ENCODE data around the gene ME3.
"Not testable (repeated sequence)": the region's sequence is repeated elsewhere in the genome, so short reads cannot be mapped to it uniquely, and the experiment has no call there.

ME3 gene

DNA sequence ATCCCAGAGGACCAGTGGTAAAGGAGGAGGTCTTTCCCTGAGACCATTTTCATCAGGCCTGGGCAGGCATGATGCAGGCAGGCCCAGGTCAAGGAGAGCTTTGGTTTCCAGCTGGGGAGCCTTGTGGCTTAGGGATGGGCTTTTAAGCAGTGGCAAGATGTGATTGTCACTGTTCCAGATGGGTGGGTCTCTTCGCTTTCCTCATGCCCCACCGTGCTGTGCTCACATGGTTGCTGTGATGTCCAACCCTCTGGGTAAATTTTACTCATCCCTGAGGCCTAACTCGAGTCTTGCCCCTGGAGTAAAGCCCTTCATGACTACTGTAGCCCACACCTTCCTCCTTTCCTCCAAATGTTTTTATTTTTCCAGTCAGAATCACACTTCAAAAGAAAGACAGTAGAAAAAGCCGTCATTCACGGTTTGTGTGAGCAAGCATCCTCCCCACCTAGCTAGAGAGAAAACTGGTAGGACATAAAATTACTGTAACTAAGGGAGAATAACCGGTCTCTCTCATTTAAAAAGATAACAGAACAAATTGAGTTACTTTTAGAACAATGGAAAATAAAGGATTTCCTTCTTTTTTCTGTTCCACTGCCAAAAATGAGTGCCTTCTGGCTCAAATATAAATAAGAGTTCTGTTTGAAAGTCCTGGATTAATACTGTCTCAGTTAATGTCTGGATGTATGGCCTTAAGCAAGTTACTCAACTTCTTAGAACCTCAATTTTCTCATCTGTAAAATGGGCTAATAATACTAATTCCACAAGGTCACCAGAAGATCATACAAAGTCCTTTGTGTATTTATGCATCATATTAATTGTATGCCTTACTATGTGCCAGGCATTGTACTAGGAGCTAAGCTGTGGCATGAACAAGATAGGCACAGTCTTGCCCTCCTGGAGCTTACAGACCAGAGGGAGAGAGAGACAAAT is 84.9 kb downstream of the ME3 start:
- DNase-seq (ENCODE audit: low spot score): no peak

GRCh38 chr11:86586307-86586706 is 86.1 kb downstream of the ME3 start:
- DNase-seq (ENCODE audit: low spot score): no peak

DNA sequence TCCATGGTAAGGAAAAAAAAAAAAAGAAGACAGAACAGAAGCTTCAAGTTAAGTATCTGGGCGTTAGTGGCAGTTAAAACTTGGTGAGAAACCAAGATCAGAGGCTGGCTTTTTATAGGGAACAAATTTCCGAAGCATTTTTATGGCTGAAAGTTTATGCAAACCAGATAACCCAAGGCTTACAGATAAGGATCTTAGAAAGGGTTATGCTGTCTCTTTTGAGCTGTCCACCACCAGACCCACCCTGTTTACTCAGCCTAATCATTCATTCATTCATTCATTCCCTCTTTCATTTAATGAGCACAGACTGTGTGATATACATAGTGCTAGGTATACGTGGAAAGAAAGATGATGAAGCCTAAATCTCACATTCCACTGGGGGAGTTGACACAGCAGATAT is 89.5 kb downstream of the ME3 start:
- DNase-seq (ENCODE audit: low spot score): no peak

GRCh38 chr11:86580535-86580934 is 91.9 kb downstream of the ME3 start:
- DNase-seq (ENCODE audit: low spot score): no peak

DNA sequence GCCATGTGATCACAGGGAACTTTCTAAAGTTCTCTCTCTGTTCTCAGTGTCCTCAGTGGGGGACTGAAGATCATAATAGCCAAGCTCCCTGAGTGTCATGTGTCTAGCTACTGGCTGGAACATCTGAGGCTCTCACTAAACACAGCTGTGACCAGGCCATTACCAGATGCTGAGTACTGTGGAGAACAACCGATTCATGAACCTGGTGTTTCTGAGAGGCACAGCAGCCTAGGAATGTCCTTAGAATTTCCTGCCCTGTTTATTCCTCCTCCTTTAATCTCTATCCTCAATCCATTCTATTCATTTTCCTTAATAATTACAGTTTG is 93.0 kb downstream of the ME3 start:
- DNase-seq (ENCODE audit: low spot score): no peak

GRCh38 chr11:86578727-86579405 is 93.5 kb downstream of the ME3 start:
- DNase-seq (ENCODE audit: low spot score): no peak

DNA sequence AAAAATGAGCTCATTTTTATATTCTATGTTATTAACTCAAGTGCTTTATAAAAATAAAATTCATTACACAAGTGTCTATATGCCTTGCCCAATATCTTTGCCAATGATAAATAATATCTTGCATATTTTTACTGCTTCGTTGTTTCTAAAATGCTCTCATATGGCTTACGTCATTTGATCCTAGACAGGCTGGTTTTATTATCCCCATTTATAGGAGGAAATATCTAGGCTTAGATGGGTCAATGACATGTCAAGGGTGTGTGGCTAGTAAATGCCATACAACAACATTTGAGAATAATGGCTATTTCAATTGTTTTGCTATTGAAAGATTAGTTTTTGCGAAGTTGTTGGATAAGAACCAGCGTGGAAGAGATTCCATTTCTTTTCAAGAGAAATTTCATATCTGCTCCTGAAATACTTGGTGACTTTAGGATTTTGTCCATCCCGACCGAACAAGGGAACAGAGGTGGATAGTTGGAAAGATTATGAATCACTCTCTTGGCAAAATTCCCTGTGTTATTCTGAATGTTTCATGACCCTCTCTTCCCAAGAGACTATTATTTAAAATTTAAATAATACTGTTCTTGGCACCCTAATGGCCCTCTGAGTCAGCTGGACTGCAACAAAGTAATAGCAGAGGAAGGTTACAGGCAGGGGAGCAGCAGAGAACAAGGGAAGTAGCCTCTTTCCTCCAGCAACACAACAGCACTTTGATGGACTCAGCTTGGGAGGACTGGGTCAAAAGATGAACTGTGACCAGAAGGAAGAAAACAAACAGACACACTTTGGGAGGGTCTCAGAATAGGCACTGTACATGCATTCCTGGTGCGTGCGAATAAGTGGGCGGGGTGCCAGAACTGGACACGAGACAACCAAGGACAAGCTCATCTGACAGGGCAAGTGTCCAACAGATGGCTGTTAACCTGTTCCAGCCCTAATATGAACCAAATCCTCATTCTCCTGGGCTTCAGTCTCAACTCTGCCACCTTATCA is 94.5 kb downstream of the ME3 start:
- no peak for DNase-seq (ENCODE audit: low spot score)

DNA sequence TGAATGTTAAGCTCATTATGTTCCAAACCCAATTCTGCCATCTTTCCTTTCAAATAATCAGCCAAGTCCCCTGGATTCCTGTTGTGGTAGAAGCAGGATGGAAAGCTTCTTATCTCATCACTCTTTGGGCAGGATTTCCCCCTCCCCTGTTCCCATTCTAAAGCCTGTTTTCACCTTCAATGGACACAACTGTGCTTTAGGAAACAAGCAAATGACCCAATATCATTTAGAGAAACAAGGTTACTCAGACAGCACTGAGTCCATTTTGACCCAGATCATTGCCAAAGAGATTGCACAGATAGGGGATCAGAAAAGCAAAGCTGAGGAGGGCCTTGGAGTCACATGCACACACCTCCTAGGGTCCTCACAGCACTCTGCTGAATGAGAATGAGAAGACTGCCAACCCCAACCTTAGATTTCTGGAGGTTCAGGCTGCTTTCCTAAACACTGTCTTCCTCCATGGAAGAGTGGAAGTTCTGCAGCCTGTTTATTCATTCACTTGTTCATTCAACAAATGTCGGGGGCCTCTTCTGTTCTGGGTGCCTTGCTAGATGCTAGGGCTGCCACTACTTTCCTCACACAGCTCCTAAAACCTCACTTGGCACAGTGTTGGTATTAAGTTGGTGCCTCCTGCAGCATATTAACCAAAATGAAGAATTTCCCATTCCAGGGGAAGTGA is 95.3 kb downstream of the ME3 start:
- no peak for DNase-seq (ENCODE audit: low spot score)

GRCh38 chr11:86575927-86576326 is 96.5 kb downstream of the ME3 start:
- DNase-seq (ENCODE audit: low spot score): no peak

DNA sequence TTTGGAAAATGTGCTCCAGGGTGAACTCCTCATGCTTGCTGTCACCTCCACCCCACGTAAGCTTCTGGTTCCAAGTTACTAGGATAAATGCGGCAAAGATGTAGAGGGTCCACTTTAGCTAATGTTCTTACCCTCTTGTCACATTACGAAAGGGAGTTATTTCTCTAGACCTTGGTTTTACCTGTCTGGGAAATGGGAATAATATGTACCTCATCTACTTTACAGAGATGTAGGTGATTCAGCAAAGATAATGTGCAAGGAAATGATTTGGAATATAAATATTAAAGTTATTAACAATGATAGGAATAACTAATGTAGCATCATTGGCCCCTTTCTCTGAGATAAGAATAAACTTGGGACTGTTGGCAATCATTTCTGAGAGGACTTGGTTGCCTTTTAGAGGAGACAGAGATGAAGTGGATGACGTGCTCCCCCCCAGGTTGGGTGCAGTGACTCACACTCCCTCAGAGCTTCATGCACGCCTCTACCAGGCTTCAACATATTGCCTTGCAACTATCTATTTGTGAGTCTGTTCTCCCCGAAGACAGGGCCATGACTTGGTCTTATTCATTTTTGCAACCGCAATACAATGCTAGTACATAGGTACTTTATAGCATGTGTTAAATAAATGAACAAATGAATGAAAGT is 97.1 kb downstream of the ME3 start:
- no peak for DNase-seq (ENCODE audit: low spot score)

DNA sequence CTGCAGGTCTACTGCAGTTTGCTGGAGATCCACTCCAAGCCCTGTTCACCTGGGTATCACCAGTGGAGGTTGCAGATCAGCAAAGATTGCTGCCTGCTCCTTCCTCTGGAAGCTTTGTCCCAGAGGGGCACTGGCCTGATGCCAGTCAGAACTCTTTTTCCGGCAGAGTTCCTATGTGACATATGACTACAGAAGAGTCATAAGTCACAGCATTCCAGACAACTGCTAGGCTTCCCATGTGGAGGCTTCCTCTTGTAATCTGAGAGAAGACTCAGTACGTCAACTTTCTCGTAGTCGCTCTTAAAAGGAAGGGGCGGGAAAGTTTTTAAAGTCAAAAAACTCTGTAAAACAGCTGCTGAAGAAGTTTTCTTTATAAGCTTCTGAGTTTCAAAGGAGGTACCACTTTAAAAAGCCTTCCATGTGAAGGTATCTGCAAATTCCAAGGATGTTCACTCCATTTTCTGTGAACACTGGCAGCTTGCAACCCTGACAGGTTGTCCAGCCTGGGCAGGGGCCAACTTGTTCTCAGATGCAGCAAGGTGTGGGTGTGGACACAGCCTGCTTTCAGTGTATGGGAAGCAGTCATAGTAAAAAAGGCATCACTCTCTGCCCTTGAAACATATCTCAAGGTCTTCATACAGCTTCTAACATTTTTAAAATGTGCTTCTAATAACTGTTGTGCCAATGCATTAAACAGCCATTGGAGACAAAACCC is 97.8 kb downstream of the ME3 start:
- no peak for DNase-seq (ENCODE audit: low spot score)

GRCh38 chr11:86571273-86571948 is 101.0 kb downstream of the ME3 start:
- no peak for DNase-seq (ENCODE audit: low spot score)

GRCh38 chr11:86570451-86570850 is 102.0 kb downstream of the ME3 start:
- no peak for DNase-seq (ENCODE audit: low spot score)

GRCh38 chr11:86570020-86570419 is 102.4 kb downstream of the ME3 start:
- no peak for DNase-seq (ENCODE audit: low spot score)

DNA sequence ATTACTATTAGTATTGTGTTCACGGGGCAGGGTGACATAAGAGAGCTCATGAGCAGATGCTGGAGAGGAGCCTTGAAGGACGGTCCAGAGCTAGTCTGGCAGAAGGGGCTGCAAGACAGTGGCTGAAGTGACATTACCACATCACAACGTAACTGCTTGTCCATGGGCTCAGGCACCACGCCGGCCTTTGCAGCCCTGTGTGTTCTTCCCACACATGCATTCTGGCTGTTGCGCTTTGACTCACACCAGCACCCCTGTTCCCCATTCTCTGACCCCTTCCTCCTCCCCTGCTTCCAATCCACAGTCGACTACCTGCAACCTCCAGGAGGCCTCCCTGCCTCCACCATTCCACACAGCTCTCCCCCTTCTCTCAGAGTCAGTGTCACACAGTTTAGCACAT is 103.3 kb downstream of the ME3 start:
- DNase-seq (ENCODE audit: low spot score): no peak

DNA sequence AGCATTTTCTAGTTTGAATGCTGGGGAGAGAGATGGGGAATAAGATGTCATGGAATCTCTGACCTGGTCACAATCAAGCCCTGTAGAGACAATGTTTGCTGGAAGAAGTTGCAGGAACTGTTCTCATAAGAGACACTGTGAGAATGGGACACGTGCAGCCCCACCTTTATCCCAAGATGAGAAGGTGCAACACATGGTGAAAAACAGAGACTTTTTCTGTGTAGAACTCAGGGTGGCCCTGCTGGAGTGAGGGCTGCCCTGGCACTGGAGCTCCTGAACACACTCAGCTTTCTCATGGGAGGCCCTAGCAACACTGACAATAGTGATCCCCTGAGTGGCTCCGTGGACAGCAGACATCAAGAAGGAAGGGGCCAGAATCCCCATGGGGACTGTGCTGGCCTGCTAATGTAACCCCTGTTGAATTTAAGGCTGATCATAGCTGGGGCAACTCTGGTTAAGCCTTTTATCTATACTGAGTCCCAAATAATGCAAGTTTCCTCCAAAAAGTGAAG is 106.6 kb downstream of the ME3 start:
- DNase-seq (ENCODE audit: low spot score): no peak

DNA sequence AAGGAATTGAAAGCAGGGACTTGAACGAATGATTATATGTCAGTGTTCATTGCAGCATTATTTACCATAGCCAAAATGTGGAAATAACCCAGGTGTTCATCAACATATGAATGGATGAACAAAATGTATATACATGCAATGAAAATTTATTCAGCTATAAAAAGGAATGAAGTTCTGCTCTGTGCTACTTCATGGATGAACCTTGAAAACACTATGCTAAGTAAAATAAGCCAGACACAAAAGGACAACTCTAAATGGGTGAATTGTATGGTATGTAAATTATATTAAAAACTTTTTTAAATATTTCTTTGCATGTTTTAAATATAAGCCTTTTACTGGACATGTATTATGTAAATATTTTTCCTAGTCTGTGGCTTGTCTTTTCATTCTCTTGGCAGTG is 107.0 kb downstream of the ME3 start:
- no peak for DNase-seq (ENCODE audit: low spot score)

DNA sequence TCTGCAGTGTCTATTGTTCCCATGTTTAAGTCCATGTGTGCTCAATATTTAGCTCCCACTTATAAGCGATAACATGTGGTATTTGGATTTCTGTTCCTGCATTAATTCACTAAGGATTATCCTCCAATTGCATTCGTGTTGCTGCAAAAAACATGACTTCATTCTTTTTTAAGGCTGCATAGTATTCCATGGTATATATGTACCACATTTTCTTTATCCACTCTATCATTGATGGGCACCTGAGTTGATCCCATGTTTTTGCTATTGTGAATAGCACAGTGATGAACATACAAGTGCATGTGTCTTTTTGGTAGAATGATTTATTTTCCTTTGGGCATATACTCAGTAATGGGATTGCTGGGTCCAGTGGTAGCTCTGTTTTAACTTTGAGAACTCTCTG is 109.6 kb downstream of the ME3 start:
- DNase-seq (ENCODE audit: low spot score): not testable (repeated sequence)

DNA sequence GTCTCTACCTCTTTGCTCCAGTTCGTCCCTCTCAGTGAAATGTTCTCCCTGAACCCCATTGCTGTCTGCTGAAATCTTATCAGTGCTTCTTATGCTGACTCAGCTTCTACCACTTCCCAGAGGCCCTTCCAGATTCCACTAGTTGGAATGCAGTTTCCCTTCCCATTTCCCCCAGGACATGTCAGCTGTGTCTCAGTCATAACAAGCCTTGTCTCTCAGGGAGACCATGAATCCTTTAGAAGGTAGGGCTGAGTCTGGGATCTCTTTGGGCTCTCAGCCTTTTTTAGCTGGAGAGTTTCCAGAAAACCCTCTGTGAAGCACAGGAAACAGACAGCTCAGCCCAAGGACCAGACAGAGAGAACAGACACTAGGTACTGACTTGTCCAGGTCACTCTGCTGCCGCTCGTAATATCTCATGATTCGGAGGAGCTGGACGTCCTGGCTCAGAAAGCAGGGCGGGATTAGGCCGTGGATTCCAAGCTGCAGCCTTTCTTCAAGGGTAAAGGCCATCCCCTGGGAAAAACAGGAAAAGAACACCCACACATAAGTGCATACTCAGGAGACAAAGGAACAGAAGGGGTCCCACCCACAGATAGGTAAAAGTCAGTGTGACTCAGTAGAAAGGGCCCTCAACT is 113.0 kb downstream of the ME3 start:
- no peak for DNase-seq (ENCODE audit: low spot score)
